Vagina (tissue), 2 donors: ENCODE data around the gene TP53RK.

Experiments used
- POLR2AphosphoS5 ChIP-seq, 2 donors: sonication (generic); formaldehyde crosslinking; IDR thresholded peaks; one replicate each; pipeline ENCODE4 v1.9.0; 2017; ENCODE audit warnings: antibody characterized with exemption in 2 of 2, mild to moderate bottlenecking in 2 of 2, low read depth in 1 of 2; ENCODE audit not compliant: insufficient read depth in 1 of 2
- TF ChIP-seq, protein P1 (sequence below), 3 experiments: fragments of 450-650 bp in 2 of 3; fragments of 200-600 bp in 1 of 3; sonication (generic) in 1 of 3; IDR thresholded peaks; one replicate each; pipeline ENCODE4 v1.5.1; 2017 to 2019; ENCODE audit warnings: antibody characterized with exemption in 3 of 3, mild to moderate bottlenecking in 2 of 3, moderate library complexity in 2 of 3

DNA sequence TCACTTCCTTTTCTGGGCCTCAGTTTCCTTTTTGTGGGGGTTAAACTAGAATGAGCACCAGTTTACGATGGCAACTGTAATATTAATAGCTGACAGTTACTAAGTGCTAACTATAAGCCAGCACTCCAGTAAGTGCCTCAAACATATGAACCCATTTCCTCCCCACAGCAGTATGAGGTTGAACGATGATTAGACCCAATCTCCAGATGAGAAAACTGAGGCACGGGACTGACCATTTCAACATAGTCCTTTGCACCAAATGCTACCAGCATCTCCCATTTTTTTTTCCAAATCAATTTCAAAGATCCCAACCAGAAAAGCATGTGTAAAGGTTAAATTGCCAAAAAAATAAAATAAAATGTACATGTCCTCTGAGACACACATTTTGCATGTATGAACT is 45.1 kb downstream of the TP53RK start:
- TF ChIP-seq, protein P1, sequence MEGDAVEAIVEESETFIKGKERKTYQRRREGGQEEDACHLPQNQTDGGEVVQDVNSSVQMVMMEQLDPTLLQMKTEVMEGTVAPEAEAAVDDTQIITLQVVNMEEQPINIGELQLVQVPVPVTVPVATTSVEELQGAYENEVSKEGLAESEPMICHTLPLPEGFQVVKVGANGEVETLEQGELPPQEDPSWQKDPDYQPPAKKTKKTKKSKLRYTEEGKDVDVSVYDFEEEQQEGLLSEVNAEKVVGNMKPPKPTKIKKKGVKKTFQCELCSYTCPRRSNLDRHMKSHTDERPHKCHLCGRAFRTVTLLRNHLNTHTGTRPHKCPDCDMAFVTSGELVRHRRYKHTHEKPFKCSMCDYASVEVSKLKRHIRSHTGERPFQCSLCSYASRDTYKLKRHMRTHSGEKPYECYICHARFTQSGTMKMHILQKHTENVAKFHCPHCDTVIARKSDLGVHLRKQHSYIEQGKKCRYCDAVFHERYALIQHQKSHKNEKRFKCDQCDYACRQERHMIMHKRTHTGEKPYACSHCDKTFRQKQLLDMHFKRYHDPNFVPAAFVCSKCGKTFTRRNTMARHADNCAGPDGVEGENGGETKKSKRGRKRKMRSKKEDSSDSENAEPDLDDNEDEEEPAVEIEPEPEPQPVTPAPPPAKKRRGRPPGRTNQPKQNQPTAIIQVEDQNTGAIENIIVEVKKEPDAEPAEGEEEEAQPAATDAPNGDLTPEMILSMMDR (IDR thresholded peaks at IDR 0.05): no peak
- TF ChIP-seq POLR2AphosphoS5 (IDR thresholded peaks at IDR 0.05; ENCODE audit: insufficient read depth in 1 of 2, low read depth in 1 of 2): no peak
